Measurements from ENCODE around the gene GALNT9.
"Not testable (repeated sequence)": the region's sequence is repeated elsewhere in the genome, so short reads cannot be mapped to it uniquely, and the experiment has no call there.

GALNT9 gene

DNA sequence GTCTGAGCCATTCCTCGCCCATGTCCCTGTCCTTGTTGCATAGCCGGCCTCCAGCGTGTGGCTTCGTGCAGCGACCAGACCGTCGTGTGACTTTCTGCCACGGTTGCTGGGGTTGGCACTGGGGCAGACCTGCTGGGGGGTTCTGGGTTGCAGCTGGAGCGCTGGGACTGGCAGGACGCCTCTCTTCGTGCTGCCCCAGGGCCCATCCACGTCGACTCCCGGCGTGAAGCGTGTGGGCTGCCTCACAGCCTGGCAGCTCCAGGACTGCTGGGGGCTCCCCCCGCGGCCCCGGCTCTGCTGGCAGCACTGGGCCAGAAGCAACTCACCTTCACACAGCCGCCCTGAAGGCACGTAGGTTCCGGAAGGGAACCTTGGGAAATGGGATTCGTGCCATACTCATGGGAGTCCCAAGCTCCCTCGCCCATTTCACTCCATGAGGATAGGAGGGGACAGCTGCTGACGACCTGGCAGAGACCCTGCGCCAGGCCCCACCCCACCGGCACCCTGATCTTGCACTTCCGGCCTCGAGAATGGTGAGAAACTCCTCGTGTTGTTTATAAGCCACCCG, 51.9 kb downstream of the GALNT9 start:
- no peak for DNase-seq

DNA sequence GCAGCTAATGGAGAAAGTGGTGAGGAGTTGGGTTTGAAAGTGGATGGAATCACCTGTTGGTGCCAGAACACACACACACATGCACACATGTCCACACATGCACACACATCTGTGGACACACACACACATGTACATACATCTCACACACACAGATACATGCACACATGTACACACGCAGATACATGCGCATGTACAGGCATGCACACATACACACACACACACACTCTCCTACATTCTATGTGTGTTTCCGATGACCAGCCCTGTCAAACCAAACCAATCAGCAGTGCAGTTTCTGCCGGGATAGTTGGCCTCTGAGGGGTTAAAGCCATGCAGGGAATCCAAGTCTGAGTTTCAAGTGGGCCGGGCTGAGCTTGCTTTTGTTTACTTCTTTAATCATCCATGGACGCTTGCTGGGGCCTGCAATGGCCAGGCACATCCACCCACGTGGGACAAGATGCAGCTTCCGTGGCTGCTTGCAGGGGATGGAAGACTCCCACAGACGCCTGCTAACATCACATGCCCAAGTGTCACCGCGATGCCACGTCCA, 52.5 kb downstream of the GALNT9 start:
- DNase-seq: no peak

DNA sequence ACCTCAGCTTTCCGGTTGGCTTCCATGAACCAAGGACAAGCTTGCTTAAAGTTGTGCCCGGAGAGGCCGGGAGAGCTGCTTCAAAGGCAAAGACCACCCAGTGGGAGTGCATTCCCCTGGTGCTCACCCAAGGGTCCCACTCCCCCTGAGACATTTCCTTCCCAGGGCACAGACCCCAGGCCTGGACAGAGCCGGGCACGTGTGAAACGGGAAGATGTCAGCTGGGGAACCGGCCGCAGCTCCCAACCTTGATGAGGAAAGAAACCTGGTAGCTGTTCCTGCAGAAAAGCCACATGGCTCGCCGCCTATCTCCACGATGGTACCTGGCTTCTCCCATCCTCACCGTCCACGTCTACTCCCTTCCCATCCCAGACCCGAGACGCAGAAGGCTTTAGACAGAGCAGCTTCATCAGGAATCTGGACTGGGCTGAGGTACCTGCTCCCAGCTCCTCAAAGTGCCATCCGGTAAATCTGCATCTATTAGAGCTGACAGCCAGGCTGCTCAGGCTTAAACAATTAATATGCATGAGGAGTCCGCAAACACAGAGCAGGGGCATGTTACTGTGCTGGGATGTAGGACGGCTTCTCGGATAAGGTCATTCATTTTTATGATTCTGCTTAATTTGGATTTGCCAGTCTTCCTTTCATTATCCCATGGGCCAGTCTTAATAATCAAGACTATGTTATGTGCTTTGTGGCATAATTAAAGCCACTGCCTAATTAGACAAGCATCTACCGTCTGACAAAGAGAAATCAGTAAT, 53.1 kb downstream of the GALNT9 start:
- no peak for DNase-seq

DNA sequence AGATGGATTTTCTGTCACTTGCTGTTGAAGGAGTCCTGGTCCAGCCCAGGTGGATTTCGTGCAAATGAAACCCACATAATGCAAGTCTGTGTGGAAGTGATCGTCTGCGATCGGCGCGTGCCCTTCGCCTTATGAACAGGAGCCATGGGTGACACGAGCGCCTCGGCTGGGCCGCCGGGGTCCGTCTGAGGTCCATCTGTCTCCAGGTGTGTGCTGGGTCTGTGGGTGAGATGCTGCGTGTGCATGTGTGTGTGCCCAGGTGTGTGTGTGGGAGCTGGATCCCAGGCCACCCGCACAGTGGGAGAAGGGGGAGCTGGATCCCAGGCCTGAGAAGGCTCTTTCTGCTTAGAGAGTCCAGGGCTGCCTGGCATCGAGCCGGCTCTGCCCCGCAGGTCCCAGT, 53.8 kb downstream of the GALNT9 start:
- no peak for DNase-seq

DNA sequence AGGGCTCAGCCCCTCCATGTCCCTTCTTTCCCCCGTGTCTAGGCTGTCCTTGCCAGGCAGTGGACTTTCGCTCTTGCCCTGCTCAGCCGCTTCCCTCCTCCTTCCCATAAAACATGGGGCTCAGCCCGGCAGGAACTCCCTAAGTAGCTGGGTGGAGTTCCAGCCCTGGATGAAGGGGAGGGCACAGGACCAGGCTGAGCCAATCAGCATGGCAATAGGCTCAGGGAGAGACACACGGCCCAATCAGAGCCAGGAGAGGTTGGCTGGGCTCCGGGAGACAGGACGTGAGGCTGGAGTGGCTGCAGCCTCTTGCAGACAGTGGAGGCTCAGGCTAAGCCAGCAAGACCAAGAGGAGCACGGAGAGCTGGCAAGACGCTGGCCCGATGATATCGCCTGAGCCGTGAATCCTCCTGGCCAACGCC, 54.3 kb downstream of the GALNT9 start:
- peak; percentile 29 for DNase-seq

DNA sequence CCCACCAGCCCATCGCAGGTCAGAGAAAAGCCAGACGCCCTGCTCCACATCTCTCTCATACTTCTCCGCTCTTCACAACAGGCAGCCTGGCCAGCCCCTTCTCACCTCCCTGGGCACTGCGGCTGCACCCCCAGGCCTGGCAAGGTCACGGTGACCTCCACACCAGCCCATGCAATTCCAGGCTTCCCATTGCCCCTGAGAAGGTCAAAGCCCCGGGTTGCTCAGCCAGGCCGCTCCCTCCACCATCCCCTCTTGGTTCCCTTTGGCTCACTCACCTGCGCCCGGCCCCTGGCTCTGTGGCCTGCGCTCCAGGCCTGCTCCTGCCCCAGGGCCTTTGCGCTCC, 55.4 kb downstream of the GALNT9 start:
- DNase-seq: no peak

DNA sequence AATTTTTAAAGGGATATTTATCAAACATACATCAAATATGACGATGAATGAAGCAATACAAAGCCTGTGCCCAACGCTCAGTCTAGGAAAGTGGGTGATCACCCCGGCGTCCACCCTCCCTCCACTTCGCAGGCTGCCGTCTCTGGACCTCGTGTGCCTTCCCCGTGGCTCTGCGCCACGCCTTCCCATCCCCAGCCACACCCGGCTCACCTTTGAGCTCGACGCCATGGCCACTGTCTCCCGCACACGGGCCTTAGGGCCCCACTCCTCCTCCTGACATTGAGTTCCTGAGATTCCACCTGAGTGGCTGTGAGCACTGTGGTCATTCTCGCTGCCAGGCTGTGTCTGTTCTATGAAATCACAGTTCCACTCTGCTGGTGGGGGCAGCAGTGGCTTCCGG, 56.7 kb downstream of the GALNT9 start:
- DNase-seq: no peak

DNA sequence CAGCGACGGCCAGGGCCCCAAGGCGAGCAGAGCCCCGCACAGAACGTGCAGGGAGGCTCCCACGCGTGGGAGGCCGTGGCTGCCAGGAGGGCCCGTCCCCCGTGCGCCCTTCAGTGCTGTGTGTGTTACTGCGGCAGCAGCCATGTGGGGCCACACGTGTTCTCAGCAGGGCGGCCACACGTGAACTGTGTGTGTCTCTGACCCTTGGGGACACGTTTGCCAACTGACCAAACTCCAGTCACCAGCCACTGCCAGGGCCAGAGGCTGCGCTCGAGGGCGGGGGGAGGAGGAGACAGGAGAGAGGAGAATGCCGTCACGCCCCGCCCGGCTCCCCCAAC, 57.7 kb downstream of the GALNT9 start:
- DNase-seq: no peak

DNA sequence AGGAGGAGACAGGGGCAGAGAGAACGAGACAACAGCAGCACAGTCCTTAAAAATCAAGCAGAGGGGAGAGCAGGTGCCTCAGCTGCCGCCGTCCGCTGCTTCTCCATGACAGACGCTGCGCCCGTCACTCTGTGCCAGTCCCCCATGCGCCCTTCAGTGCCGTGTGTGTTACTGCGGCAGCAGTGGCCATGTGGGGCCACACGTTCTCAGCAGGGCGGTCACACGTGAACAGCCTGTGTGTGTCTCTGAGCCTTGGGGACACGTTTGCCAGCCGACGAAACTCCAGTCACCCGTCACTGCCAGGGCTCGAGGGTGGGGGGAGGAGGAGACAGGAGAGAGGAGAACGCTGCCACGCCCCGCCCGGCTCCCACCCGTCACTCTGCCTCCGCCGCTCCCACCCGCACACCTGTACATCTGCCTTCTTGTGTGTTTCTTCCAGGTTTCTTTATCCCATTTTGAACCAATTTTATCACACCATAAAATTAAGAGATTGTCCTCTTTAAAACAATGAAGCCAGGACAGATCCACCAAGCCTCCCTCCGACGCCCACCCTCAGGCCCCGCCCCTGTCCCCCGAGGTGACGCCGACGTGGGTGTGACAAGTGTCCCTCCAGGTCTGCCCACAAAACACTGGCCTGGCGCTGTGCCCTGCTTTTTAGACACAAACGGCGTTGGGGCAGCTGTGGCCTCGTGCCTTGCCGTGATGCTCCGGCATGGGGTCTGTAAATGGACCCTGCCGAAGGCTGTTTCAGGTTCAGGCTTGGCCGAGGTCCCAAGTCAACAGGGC, 58.2 kb downstream of the GALNT9 start:
- DNase-seq: no peak

DNA sequence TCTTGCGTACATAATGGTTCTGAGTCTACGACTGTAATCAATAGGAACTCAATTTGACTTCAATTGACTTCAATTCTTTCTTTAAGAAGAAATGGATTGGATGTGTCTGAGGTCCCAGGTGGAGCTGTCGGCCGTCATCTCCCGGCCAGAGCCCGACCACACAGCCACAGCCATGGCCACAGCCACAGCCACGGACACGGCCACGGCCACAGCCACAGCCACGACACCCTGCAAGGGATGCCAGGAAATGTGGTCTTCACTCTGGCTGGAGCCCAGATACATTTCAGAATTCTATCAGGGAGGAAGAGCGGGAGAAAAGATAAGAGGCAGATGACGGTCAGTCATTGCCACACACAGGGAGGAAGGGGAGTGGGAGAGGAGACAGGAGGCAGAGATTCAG, 58.9 kb downstream of the GALNT9 start:
- no peak for DNase-seq

DNA sequence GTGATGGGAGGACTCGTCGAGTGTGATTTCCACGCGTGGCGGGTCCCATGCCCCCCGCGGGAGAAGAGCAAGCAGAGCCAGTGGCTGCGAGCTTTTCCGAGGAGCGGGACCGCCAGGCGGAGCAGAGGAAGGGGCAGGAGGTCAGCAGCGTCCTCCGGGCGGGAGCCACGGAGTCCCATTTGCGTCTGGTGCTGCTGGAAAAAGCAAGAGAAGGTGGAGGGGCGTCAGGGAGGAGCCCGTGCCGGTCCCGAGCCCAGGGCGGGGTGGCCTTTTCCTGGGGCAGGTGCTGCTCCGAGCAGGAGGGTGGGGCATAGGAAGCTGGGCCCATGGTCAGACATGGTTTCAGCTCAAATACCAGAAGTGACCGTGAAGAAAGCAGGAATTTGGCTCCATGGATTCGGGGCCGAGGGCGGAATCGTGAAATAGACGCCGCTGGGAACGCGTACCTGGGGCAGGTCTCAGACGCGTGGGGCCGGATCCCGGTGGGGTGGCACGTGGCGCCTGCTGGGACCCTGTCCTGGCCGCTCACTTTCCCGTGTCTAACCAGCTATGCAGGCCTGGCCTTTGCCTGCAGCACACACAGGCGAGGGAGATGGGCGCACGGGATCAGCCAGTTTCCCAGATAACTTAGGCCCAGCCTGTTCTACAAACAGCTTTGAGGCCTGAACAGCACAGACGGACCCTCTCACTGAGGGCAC, 60.0 kb downstream of the GALNT9 start:
- no peak for DNase-seq

DNA sequence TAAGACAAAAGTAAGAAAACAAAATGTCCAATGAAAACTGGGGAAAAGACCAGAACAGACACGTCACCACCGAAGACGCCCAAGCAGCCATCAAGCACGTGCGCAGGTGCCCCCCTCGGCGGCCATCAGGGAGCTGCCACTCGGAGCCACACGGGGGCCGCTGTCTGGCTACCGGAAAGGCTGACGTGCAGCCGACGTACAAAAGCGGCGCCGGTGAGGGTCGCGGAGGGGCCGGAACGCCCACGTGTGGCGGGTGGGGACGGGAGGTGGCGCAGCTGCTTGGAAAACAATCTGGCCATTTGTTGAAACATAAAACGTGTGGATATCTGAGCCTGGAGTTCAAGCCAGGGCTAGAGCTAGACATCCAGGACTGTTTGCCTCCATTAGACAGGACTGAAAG, 60.7 kb downstream of the GALNT9 start:
- DNase-seq: no peak

DNA sequence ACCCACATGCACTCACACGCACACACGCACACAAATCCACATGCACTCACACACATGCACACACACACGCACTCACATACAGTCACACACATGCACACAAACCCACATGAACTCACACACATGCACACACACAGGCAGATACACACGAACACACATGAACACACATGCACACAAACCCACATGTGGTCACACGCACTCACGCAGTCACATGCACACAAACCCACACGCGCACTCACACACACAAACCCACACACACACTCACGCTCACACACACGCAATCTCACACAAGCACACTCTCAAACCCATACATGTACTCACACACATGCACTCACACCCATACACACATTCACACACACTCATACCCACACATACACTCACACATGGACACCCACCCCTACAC, 61.5 kb downstream of the GALNT9 start:
- no peak for DNase-seq

DNA sequence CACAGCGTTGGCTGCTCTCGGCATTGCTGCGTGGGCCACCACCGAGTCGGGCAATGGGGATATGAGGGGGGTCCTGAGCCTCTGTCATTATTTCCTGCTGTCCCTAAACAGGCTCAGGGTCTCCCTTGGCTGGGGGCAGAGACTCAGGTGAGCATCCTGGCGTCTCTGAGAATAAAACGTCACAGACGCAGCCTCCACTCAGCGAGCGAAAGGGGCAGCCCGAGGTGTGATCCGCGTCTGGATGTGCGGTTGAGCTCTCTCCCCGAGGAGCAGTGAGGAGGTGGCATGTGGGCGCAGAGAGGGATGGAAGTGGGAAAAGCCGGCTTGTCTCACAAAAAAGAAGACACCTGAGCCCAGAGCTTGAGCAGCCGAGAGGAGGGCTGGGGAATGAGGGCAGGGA, 62.6 kb downstream of the GALNT9 start:
- DNase-seq: no peak

DNA sequence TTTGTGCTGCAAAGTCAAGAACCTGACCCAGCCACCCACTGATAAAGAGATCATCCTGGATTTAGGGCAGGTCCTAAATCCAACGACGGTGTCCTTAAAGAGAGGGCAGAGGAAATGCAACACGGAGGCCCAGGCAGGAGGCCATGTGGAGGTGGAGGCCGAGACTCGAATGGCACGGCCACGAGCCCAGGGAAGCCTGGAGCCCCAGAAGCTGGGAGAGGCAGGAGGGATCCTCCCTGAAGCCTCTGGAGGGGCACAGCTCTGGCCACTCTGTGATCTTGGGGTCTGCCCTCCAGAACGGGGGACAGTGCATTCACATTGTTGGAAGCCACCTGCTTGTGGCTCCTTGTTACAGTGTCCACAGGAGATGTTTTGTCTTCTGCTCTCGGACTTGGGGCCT, 63.0 kb downstream of the GALNT9 start:
- DNase-seq: no peak

DNA sequence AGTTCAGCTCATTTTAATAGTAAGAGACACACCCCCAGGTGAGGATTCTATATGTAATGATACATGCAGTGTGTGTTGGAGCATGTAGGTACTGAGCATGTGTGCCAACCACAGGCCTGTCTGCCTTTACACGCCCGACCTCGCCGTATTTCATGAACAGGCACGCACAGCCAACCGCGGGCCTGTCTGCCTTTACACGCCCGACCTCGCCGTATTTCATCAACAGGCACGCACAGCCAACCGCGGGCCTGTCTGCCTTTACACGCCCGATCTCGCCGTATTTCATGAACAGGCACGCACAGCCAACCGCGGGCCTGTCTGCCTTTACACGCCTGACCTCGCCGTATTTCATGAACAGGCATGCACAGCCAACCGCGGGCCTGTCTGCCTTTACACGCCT, 63.6 kb downstream of the GALNT9 start:
- DNase-seq: not testable (repeated sequence)

DNA sequence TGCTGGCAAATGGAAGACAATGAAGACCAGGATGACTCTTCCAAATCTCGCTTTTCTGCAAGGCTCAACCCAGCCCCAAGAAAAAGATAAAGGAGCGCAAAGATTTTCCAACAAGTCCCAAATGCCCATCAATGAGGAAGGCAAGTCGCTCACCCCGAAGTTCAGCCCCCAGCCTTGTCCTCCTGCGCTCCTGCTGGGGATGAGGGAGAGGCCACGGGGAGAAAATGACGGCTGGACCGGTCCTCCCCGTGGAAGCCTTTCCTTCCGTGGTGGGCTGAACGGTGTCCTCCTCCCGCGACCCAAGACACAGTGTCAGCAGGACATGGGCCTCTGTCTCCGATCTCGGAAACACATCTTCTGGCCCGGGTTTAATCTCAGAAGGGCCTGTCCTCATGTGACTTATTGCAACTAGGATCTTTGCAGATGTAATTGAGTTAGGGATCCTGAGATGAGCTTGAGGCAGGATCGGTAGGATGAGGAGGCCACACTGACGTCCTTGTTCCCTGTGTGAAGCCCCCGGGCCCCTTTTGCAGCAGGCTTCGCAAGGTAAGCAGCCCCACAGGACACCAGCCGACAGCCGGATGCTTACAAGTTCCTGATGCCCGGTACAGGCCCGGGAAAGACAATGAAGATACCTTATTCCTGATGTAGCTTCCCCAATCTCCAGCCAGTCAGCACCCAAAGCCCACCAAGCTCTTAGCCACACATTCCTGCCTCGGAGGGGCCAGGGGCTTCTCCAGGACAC, 64.2 kb downstream of the GALNT9 start:
- DNase-seq: no peak

DNA sequence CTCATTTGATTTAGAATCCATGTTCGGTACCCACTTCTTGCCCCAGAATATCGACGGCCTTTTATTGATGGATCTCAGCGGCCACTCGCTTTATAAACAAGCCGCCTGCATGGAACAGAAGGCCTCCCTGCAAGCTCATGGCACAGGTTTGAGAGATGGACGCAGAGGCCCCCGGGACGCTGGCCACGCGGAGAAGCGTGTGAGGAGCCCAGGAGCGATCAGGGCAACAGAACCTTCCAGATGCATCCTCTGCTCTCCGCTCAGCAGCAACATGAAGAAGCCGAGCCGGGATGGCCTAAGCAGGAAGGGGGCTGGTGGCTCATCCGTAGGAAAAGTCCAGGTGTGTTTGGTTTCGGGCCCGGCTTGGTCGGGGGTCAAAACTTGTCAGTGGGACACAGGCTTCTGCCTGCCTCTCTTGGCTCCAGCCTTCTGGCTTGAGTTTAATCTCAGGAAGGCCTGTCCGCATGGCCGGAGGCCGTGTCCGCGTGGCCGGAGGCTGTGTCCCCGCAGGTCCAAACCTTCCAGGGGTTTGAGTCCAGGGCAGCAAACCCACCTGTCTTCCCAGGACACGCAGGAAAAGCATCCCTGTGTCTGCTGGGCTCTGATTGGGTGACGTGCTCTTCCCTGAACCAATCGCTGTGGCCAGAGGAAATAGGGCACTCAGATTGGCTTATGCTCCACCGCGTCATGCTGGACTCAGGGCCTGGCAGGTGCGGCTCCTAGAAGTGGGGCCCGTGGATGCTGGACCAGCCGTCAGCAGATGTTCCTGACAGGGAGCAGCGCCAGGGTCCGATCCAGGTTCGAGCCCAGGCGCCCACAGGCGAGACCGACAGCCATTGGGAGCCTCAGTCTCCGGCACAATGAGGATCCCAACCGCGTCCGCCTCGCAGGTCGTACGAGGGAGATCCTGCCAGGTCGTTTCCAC, 65.0 kb downstream of the GALNT9 start:
- no peak for DNase-seq

DNA sequence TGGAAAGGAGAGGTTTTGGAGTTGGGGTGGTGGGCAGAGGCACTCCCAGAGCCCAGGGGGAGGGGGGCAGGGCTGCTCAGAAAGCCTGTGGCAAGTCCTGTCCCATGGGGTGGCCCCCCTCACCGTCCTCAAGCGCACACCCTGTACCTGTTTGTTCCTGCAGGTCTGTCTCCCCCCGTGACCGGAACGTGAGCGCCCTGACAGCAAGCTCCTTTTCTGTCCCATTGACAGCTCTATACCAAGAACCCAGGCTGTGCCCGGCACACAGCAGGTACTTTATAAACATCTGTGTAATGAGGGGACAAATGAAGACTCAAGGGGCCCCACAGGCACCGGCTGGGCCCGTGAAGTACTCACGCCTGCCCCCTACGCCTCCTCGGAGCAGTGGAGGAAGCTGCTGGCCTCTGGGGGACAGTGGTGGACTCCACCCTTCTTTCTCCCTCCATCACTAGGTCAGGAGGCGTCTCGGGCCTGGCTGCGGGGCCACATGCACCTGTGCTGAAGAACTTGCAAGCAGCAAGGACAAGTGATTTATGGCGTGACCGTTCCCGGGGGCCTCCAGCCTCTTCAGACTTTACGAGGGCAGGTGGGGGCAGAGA, 65.8 kb downstream of the GALNT9 start:
- no peak for DNase-seq

DNA sequence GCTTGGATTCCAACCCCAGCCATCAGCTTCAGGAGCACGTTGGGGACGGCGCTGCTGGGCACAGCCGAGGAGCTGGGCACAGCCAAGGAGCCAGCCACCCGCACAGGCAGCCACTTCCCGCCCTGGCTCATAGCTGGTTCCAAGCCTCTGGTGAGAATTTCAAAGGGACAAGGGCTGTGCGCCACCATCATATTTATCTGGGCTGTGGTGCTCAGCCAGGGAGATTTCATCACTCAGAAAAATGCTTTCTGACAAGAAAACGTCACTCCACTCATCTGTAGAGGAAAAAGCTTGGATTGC, 66.4 kb downstream of the GALNT9 start:
- DNase-seq: no peak

DNA sequence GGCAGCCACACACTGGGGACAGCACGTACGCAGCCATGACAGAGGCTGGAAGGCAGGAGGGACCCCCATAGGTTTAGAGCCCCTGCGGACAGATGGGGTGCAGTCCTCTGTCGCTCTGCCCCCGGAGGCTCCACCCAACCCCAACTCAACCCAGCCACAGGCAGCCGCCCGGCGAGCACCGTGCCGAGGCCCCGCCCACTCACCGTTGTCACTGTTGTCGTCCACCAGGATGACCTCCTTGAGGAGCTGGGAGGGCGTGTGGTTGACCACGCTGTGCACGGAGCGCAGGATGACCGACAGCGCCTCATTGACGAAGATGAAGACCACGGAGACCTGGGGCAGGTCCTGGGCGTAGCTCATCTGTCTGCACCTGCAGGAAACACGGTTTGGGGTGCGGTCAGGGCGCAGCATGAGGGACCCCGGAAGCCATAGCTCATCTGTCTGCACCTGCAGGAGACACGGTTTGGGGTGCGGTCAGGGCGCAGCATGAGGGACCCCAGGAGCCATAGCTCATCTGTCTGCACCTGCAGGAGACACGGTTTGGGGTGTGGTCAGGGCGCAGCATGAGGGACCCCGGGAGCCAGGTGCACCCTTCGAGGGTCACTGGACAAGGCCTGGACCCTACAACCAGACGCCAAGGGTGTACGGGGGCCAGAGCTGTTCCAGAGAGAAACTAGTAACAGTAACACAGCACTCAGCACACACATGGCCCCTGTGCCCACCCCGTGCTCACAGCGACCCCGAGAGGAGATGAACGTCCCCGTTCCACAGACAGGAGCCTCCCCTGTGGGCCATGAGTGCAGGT, 66.9 kb downstream of the GALNT9 start:
- no peak for DNase-seq
